ENCODE data around the gene PTPRG.
A peak's percentile ranks its signal among the peaks of the same experiment; 100 is the strongest.

PTPRG gene

GRCh38 chr3:61562042-61562720 lies 810 bp downstream of the PTPRG start:
- TF ChIP-seq TCF12 (IDR thresholded peaks at IDR 0.05; ENCODE audit: low read depth) (no peak), YY1 (IDR thresholded peaks at IDR 0.05; ENCODE audit: low read depth) (no peak), ZBTB7A (IDR thresholded peaks at IDR 0.05; ENCODE audit: low read depth) (peak; percentile 71), RAD21 (IDR thresholded peaks at IDR 0.05; ENCODE audit: low read depth) (no peak)

- TF ChIP-seq NFIC (IDR thresholded peaks at IDR 0.05) (no peak), YY1 (IDR thresholded peaks at IDR 0.05; ENCODE audit: low read depth) (no peak)
Measured at GRCh38 chr3:61562721-61563312, 1.4 kb downstream of the PTPRG start.

DNA sequence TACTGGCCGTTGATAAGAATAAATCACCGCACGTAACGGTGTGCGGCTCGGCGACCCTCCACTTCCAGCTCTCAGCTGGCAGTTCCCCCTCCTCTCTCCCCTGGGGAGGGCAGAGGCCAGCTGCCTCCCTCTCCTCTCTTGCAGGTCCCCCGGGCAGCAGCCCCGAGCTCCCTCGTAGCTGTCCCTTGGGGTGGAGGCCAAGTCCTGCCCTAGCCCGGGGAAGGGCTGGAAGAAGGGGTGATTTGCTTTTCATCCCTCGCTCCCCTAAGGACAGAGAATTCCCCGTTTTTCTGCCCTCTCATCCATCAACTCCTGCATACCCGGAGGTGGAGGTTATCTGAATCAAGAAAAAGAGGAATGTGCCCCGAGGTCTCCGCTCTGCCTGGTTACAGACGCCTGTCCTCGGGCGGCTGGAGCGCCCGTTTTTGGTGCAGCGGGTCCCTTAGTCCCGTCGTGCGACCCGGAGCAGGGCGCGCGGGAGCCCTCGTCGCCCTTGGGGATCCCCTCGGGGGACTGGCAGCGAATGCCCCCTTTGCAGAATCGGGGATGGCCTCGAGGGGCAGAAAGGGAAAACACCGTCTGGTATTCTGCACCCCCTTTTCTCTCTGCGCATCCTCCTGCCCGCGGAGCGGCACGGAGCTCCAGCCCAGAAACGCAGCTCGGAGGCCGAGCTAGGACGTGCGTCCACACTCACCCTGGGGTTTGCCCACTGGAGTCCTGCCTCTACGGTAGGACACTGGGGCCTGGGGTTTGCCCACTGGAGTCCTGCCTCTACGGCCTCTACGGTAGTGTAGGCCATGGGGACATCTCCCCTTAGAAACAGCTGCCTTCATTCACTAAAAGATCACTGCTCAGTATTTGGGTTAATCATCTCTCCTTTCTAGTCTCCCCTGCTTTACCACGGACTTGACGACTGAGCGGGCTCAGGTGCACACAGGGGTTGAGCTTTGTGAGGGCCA lies 2.2 kb downstream of the PTPRG start:
- TF ChIP-seq YY1 (IDR thresholded peaks at IDR 0.05; ENCODE audit: low read depth) (no peak), REST (IDR thresholded peaks at IDR 0.05; ENCODE audit: low read depth) (no peak), TEAD4 (IDR thresholded peaks at IDR 0.05) (no peak), FOXM1 (IDR thresholded peaks at IDR 0.05; ENCODE audit: borderline replicate concordance, low read depth) (no peak), EP300 (IDR thresholded peaks at IDR 0.05; ENCODE audit: borderline replicate concordance) (no peak), ZBTB7A (IDR thresholded peaks at IDR 0.05; ENCODE audit: low read depth) (no peak), RAD21 (IDR thresholded peaks at IDR 0.05; ENCODE audit: low read depth) (no peak), EGR1 (IDR thresholded peaks at IDR 0.05) (no peak), CREB1 (IDR thresholded peaks at IDR 0.05; ENCODE audit: low read depth) (no peak), MAX (IDR thresholded peaks at IDR 0.05) (no peak), TCF12 (IDR thresholded peaks at IDR 0.05; ENCODE audit: low read depth) (no peak), NFIC (IDR thresholded peaks at IDR 0.05) (no peak), CEBPB (IDR thresholded peaks at IDR 0.05) (no peak)
- TF ChIP-seq, protein P1, sequence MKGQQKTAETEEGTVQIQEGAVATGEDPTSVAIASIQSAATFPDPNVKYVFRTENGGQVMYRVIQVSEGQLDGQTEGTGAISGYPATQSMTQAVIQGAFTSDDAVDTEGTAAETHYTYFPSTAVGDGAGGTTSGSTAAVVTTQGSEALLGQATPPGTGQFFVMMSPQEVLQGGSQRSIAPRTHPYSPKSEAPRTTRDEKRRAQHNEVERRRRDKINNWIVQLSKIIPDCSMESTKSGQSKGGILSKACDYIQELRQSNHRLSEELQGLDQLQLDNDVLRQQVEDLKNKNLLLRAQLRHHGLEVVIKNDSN (IDR thresholded peaks at IDR 0.05), result no peak

DNA sequence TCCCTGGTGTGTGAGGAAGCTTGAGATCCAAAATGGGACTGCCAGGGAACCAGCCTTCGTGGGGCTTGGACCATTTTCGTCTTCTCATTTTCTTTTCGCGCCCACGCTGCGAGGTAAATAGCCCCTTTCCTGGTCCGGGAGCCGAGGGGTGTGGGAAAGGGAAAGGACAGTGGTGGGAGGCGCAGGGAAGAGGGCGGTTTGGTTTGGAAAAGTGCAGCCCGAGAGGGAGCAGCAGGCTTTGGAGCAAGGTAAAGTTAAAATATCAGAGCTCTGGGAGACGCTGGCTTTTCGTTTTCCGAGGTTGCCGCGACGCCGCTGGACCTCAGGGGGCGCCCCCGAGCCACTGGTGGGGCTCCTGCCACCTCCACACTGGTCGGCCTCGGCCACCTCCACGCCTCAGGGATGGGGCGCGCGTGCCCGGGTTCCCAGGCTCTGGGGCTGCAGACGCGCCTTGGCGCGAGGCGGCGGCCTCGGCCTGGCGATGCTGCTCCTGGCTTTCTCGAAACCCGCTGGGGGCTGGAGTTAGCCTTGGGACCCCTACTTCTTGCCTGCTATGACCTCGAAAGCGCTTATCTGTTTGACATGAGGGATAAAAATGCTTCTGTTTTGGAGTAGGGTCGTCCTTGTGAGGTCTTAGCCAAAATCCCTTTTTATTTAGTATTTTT lies 3.2 kb downstream of the PTPRG start:
- TF ChIP-seq EP300 (IDR thresholded peaks at IDR 0.05; ENCODE audit: borderline replicate concordance), result no peak
- no peak for TF ChIP-seq YY1 (IDR thresholded peaks at IDR 0.05; ENCODE audit: low read depth)
- TF ChIP-seq CREB1 (IDR thresholded peaks at IDR 0.05; ENCODE audit: low read depth), result no peak
- TF ChIP-seq RAD21 (IDR thresholded peaks at IDR 0.05; ENCODE audit: low read depth), result peak; percentile 35; the same call in 1 of the 2 replicates

DNA sequence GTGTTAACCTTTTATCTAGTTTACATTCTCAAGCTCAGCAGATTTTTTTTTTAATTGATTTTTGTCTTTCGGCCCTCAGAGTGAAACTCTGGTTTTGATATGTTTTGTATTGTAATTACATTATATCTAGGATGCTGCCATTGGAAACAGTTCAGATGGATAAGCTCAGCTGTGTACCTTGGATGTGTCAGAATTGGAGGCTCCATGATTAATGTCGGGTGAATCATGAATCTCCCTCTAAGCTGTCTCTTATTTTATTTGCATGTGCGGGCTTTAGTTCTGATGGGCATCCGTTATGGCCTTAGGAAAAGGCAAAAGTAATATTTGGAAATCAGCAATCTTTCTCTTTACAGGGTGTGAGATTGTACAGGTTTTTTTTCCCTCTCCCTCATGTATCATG lies 4.2 kb downstream of the PTPRG start:
- no peak for TF ChIP-seq TAF1 (IDR thresholded peaks at IDR 0.05; ENCODE audit: low read depth)
- no peak for TF ChIP-seq REST (IDR thresholded peaks at IDR 0.05; ENCODE audit: low read depth)
- TF ChIP-seq CEBPB (IDR thresholded peaks at IDR 0.05), result no peak
- no peak for TF ChIP-seq MAX (IDR thresholded peaks at IDR 0.05)
- no peak for TF ChIP-seq RAD21 (IDR thresholded peaks at IDR 0.05; ENCODE audit: low read depth)
- no peak for TF ChIP-seq TEAD4 (IDR thresholded peaks at IDR 0.05)
- no peak for TF ChIP-seq TCF12 (IDR thresholded peaks at IDR 0.05; ENCODE audit: low read depth)
- TF ChIP-seq CREB1 (IDR thresholded peaks at IDR 0.05; ENCODE audit: low read depth), result no peak
- TF ChIP-seq NFIC (IDR thresholded peaks at IDR 0.05), result no peak
- TF ChIP-seq EGR1 (IDR thresholded peaks at IDR 0.05), result no peak
- TF ChIP-seq FOXM1 (IDR thresholded peaks at IDR 0.05; ENCODE audit: borderline replicate concordance, low read depth), result no peak
- TF ChIP-seq EP300 (IDR thresholded peaks at IDR 0.05; ENCODE audit: borderline replicate concordance), result no peak
- TF ChIP-seq, protein P1 (IDR thresholded peaks at IDR 0.05), result no peak
- TF ChIP-seq YY1 (IDR thresholded peaks at IDR 0.05; ENCODE audit: low read depth), result no peak
- TF ChIP-seq ZBTB7A (IDR thresholded peaks at IDR 0.05; ENCODE audit: low read depth), result no peak
